ENCODE results near the gene BTBD8.

The BTBD8 gene

GRCh38 chr1:92192246-92192645 is 112.1 kb downstream of the BTBD8 start:
- no peaks in the 10 kb centered on the region for H3K9me3 ChIP-seq
- TF ChIP-seq CTCF (IDR thresholded peaks at IDR 0.05): no peak
- H3K27me3 ChIP-seq: no peaks in the 10 kb centered on the region
- no peak overlapping the region for H3K4me3 ChIP-seq (ENCODE audit: low read depth in 1 of 2, low read length in 1 of 2)
- no peaks in the 10 kb centered on the region for H3K36me3 ChIP-seq
- H3K27ac ChIP-seq: no peak overlapping the region
- no peaks in the 10 kb centered on the region for H3K4me1 ChIP-seq (ENCODE audit: control insufficient read depth in 1 of 2, insufficient read depth in 1 of 2, low read depth in 1 of 2, low read length in 1 of 2)

GRCh38 chr1:92194511-92194910 is 114.4 kb downstream of the BTBD8 start:
- H3K36me3 ChIP-seq: no peaks in the 10 kb centered on the region
- no peak for TF ChIP-seq CTCF (IDR thresholded peaks at IDR 0.05)
- H3K9me3 ChIP-seq: no peaks in the 10 kb centered on the region
- H3K27me3 ChIP-seq: no peaks in the 10 kb centered on the region
- H3K4me3 ChIP-seq (ENCODE audit: low read depth in 1 of 2, low read length in 1 of 2): no peak overlapping the region
- H3K4me1 ChIP-seq (ENCODE audit: control insufficient read depth in 1 of 2, insufficient read depth in 1 of 2, low read depth in 1 of 2, low read length in 1 of 2): no peaks in the 10 kb centered on the region
- H3K27ac ChIP-seq: no peak overlapping the region

GRCh38 chr1:92201973-92202372 is 121.8 kb downstream of the BTBD8 start:
- no peaks in the 10 kb centered on the region for H3K36me3 ChIP-seq

GRCh38 chr1:92203105-92203504 is 123.0 kb downstream of the BTBD8 start:
- H3K27me3 ChIP-seq: no peaks in the 10 kb centered on the region
- H3K9me3 ChIP-seq: no peaks in the 10 kb centered on the region
- TF ChIP-seq CTCF (IDR thresholded peaks at IDR 0.05): no peak
- H3K4me1 ChIP-seq (ENCODE audit: control insufficient read depth in 1 of 2, insufficient read depth in 1 of 2, low read depth in 1 of 2, low read length in 1 of 2): peaks cover 3 to 7% of the 10 kb centered on the region in 2 experiments
- H3K36me3 ChIP-seq: no peaks in the 10 kb centered on the region
- H3K27ac ChIP-seq: no peak overlapping the region
- H3K4me3 ChIP-seq (ENCODE audit: low read depth in 1 of 2, low read length in 1 of 2): no peak overlapping the region

More at GRCh38 chr1:92201973-92202372, 121.8 kb downstream of the BTBD8 start:
- Histone ChIP-seq H3K4me3 (ENCODE audit: low read depth in 1 of 2, low read length in 1 of 2) (no peak overlapping the region), H3K4me1 (ENCODE audit: control insufficient read depth in 1 of 2, insufficient read depth in 1 of 2, low read depth in 1 of 2, low read length in 1 of 2) (peaks cover 3 to 7% of the 10 kb centered on the region in 2 experiments), H3K9me3 (no peaks in the 10 kb centered on the region), H3K27me3 (no peaks in the 10 kb centered on the region), H3K27ac (no peak overlapping the region)
- TF ChIP-seq CTCF (IDR thresholded peaks at IDR 0.05): no peak

GRCh38 chr1:92210701-92211100 is 130.6 kb downstream of the BTBD8 start:
- Histone ChIP-seq H3K4me3 (ENCODE audit: low read depth in 1 of 2, low read length in 1 of 2) (no peak overlapping the region), H3K36me3 (no peaks in the 10 kb centered on the region), H3K4me1 (ENCODE audit: control insufficient read depth in 1 of 2, insufficient read depth in 1 of 2, low read depth in 1 of 2, low read length in 1 of 2) (no peaks in the 10 kb centered on the region), H3K9me3 (no peaks in the 10 kb centered on the region), H3K27me3 (no peaks in the 10 kb centered on the region), H3K27ac (no peak overlapping the region)
- TF ChIP-seq CTCF (IDR thresholded peaks at IDR 0.05): no peak

- no peaks in the 10 kb centered on the region for H3K36me3 ChIP-seq
- no peaks in the 10 kb centered on the region for H3K9me3 ChIP-seq
- H3K27ac ChIP-seq: no peak overlapping the region
- TF ChIP-seq CTCF (IDR thresholded peaks at IDR 0.05): no peak
- H3K27me3 ChIP-seq: no peaks in the 10 kb centered on the region
- H3K4me1 ChIP-seq (ENCODE audit: control insufficient read depth in 1 of 2, insufficient read depth in 1 of 2, low read depth in 1 of 2, low read length in 1 of 2): no peaks in the 10 kb centered on the region
- no peak overlapping the region for H3K4me3 ChIP-seq (ENCODE audit: low read depth in 1 of 2, low read length in 1 of 2)
These were observed 131.0 kb downstream of the BTBD8 start for GRCh38 chr1:92211166-92211565.

Data from neutrophil (primary cell).